Keratinocyte (primary cell): ENCODE measurements around the gene TBC1D22B.

ENCODE experiments used
- EZH2 ChIP-seq: IDR thresholded peaks from one replicate; pipeline ENCODE4 v1.6.1; 2012; ENCODE audit warnings: inconsistent platforms, mild to moderate bottlenecking, low read length, moderate library complexity
- TF ChIP-seq, protein P1 (sequence below), 3 experiments: IDR thresholded peaks in 1 of 3; conservative IDR thresholded peaks in 1 of 3; optimal IDR thresholded peaks in 1 of 3; 2 replicates in 2 of 3; 3 replicates in 1 of 3; pipeline versions ENCODE3 to v1.5.1; 2011; ENCODE audit warnings: low read length in 3 of 3, mild to moderate bottlenecking in 3 of 3, moderate library complexity in 2 of 3, control low read depth in 1 of 3, inconsistent platforms in 1 of 3; ENCODE audit not compliant: insufficient read depth in 2 of 3; ENCODE audit errors: extremely low read depth in 1 of 3

DNA sequence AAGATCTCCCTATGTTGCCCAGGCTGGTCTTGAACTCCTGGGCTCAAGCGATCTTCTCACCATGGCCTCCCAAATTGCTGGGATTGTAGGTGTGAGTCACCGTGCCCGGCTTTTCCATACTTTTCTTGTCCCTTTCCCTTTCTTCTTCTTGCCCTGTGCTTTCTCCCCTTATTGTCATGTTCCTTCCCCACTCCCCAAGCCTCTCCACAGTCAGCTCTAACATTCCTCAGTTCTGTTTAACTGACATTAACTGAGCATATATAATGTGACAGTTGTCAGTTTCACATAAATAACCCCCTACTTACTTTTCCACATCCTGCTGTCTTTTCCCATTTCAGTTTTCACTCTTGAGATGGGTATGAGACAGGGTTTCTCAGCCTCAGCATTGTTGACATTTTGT, 86.7 kb downstream of the TBC1D22B start:
- no peak for TF ChIP-seq EZH2
- TF ChIP-seq, protein P1, sequence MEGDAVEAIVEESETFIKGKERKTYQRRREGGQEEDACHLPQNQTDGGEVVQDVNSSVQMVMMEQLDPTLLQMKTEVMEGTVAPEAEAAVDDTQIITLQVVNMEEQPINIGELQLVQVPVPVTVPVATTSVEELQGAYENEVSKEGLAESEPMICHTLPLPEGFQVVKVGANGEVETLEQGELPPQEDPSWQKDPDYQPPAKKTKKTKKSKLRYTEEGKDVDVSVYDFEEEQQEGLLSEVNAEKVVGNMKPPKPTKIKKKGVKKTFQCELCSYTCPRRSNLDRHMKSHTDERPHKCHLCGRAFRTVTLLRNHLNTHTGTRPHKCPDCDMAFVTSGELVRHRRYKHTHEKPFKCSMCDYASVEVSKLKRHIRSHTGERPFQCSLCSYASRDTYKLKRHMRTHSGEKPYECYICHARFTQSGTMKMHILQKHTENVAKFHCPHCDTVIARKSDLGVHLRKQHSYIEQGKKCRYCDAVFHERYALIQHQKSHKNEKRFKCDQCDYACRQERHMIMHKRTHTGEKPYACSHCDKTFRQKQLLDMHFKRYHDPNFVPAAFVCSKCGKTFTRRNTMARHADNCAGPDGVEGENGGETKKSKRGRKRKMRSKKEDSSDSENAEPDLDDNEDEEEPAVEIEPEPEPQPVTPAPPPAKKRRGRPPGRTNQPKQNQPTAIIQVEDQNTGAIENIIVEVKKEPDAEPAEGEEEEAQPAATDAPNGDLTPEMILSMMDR (optimal IDR thresholded peaks at IDR 0.05 in 1 of 3, IDR thresholded peaks at IDR 0.05 in 1 of 3, conservative IDR thresholded peaks at IDR 0.05 in 1 of 3; ENCODE audit: extremely low read depth in 1 of 3, insufficient read depth in 2 of 3, low read length in 3 of 3) = no peak
